GM21786 (cell line): ENCODE results near the gene HOXA6.
A peak's percentile ranks its signal among the peaks of the same experiment; 100 is the strongest.

Source experiments
- ATAC-seq: cut with Tn5 transposase; IDR thresholded peaks from one replicate; pipeline ENCODE4 v1.9.1; 2021; ENCODE audit not compliant: unreplicated experiment

Gene HOXA6

GRCh38 chr7:27152816-27153442, 5.4 kb upstream of the HOXA6 start:
- no peak for ATAC-seq

GRCh38 chr7:27151931-27152815, 4.6 kb upstream of the HOXA6 start, which contains the start of gene HOXA3:
Gene HOXA3, minus strand, starts transcription at chr7:27152583. Its CDS starts 41,943 bp downstream, at chr7:27110640.
- ATAC-seq: no peak

- no peak for ATAC-seq
Measured at GRCh38 chr7:27151341-27151930, 3.9 kb upstream of the HOXA6 start.

- peak; percentile 77 for ATAC-seq
Measured at GRCh38 chr7:27150568-27151340, 3.2 kb upstream of the HOXA6 start.

GRCh38 chr7:27149842-27150567, 2.4 kb upstream of the HOXA6 start:
- no peak for ATAC-seq

- ATAC-seq: no peak
Measured at GRCh38 chr7:27148756-27149641, 1.4 kb upstream of the HOXA6 start.

- ATAC-seq: no peak
Measured at GRCh38 chr7:27148031-27148755, 619 bp upstream of the HOXA6 start.

- ATAC-seq: no peak
Measured at GRCh38 chr7:27146491-27147198, 929 bp downstream of the HOXA6 start.

GRCh38 chr7:27145914-27146412, 1.6 kb downstream of the HOXA6 start:
- no peak for ATAC-seq

- ATAC-seq: no peak
Measured at GRCh38 chr7:27145165-27145913, 2.2 kb downstream of the HOXA6 start.

- ATAC-seq: no peak
Measured at GRCh38 chr7:27144781-27145164, 2.8 kb downstream of the HOXA6 start.

- ATAC-seq: no peak
Measured at GRCh38 chr7:27143950-27144780, 3.4 kb downstream of the HOXA6 start.

GRCh38 chr7:27143023-27143949, 4.3 kb downstream of the HOXA6 start, which contains the start of gene HOXA5:
Gene HOXA5, minus strand, starts transcription at chr7:27143681. Its CDS starts 74 bp downstream, at chr7:27143607.
- no peak for ATAC-seq

GRCh38 chr7:27142580-27143022, 5.0 kb downstream of the HOXA6 start:
- no peak for ATAC-seq

- no peak for ATAC-seq
Measured at GRCh38 chr7:27141923-27142579, 5.5 kb downstream of the HOXA6 start.
